SIG-M5 treated with dmso at 0.1 percent for 504 hours (cell line): ENCODE measurements around the gene C1QTNF6.
"Not testable (repeated sequence)": the region's sequence is repeated elsewhere in the genome, so short reads cannot be mapped to it uniquely, and the experiment has no call there.

ENCODE experiments used
- DNase-seq: peaks from one replicate; lab custom pipeline; 2025; ENCODE audit not compliant: unreplicated experiment; lab: John Stamatoyannopoulos, UW

C1QTNF6 gene

DNA sequence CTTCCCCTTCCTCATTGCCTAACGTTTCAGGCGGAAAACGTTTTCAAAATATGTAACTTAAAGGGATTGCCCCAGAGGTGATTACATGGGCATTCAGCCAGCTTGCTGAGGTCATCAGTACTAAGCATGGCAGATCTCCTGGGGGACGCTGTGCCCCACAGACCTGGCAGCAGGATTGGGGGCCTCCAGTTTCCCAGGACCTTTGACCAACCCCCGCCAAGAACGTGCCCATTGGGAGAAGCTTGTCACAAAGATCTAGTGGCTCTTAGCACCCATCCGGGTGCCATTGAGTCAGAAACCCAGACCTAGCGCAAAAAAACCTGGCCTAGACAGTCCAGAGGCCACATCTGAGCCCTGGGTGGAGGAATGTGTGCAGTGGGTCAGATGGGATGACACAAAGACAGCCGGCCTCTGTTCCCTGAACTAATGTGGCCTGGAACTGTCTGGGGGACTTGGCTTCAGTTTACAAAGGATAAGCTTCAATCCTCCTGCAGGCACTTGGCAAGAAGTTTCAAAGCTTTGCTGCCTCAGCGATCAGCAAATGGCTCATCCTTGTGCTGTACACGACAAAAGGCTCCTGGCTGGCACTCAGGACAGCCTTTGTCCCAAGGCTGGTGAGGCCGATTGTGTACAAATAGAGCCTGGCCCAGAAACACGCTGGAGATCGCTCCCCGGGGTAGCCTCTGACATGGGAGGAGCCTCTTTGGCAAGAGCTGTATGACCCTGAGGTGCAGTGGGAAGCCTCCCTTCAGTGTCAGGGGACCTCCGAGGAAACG is 9.5 kb downstream of the C1QTNF6 start:
- no peak for DNase-seq

DNA sequence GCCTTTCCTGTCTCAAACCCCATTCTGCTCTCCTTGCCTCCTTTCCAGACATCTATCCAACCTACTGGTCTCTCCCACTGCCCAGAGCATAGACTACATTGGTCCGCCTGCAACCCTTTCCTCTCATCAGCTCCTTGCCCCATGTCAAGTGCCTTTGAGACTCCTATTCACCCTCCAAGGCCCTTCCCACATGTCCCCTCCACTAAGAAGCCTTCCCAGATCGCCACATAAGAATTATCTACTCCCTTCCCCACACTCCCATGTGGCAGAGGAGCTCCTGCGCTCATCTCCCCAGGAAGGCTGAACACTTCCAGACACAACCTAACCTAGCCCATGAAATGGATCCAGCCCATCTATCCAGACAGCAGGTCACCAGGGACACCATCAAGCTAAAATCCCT is 10.3 kb downstream of the C1QTNF6 start:
- DNase-seq: no peak

- DNase-seq: no peak
Measured at GRCh38 chr22:37177221-37177620, 10.8 kb downstream of the C1QTNF6 start.

GRCh38 chr22:37176464-37177061 is 11.5 kb downstream of the C1QTNF6 start:
- no peak for DNase-seq

- no peak for DNase-seq
Measured at GRCh38 chr22:37175414-37176281, 12.4 kb downstream of the C1QTNF6 start.

- no peak for DNase-seq
Measured at GRCh38 chr22:37174964-37175363, 13.1 kb downstream of the C1QTNF6 start.

DNA sequence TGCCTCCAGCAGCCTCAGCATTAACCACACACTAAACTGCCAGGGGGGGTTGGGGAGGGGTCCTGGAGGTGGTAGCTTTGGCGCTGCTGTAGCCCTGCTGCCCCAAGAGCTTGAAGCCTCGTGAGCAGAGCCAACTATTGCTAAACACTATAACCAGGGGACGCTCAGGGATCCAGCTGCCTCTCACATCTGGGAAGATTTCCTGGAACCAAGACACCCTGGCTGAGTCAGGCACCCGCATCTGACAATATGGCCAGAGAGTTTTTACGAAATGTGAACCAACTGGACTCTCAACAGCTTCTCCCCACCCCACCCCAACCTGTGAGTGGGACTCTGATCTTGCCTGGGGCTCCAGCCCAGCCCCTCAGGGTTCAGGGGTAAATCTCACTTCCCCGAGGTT is 14.3 kb downstream of the C1QTNF6 start:
- DNase-seq: no peak

- DNase-seq: no peak
Measured at GRCh38 chr22:37172266-37173245, 15.5 kb downstream of the C1QTNF6 start.

GRCh38 chr22:37171662-37172061 is 16.4 kb downstream of the C1QTNF6 start:
- DNase-seq: no peak

GRCh38 chr22:37170689-37171405 is 17.2 kb downstream of the C1QTNF6 start:
- not testable (repeated sequence) for DNase-seq

- no peak for DNase-seq
Measured at GRCh38 chr22:37169947-37170688, 17.9 kb downstream of the C1QTNF6 start.

GRCh38 chr22:37169406-37169805 is 18.6 kb downstream of the C1QTNF6 start:
- no peak for DNase-seq

DNA sequence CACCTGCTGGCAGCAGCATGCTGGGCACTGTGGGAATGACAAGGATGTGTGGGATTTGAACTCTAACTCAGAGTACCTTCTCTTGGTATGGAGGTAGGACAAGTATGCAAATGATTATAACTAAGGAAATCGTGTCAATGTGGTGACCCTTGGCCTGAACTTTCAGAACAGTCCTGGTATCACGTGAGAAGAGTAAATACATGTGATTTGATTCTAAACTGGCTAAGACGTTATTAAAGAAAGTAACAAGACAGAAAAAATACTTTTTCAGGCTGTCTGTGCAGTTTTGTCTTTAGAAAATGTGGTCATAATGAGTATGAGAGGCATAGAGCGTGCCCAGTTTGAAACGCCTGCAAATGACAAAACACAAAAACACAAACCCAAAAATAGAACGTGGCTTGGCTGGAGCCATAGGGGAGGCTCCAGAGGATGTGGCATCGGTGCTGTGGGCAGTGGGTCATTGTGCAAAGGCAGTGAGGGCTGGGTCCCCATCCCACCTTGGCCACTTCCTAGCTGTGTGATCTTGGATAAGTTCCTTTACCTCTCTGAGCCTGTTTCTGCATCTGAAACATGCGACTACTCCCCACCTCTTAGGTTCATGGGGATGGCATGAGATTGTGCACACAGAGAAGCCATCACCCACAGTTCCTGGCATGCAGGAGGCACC is 19.9 kb downstream of the C1QTNF6 start:
- DNase-seq: no peak

DNA sequence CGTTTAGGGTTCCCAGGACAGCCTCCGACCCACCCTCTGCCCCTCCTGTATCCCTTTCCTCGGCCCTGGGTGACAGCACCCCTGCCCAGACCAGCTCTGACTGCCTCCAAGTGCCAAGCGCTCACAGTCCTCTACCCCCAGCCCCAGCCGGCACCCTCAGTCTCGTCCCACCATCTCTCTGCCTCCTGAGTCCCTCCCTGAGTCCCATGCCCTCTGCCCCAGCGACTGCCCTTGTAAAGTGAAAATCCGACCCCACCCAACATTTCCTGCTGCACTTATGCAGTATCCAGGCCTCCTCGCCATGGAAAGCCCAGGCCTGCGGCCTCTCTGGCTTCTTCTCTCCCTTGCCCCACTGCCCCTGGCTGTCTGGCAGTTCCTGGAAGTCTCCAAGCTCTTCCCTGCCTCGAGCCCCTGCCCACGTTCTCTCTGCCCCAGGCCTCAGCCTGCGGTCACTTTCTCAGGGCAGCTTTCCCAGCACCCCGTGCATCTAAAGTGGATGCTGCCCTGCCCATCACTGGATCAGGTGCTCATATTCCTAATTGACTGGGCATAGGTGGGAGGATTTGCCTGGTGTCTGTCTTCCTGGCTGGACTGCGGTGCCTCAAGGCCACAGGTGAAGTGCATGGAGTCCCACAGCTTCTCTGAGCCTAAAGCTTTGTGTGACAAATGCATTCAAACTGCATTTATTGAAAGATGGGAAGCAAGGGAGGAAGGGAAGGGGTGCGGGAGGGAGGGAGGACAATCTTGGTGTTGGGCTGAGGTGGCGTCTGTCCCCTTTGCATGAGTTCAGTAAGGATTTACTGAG is 20.7 kb downstream of the C1QTNF6 start:
- no peak for DNase-seq

DNA sequence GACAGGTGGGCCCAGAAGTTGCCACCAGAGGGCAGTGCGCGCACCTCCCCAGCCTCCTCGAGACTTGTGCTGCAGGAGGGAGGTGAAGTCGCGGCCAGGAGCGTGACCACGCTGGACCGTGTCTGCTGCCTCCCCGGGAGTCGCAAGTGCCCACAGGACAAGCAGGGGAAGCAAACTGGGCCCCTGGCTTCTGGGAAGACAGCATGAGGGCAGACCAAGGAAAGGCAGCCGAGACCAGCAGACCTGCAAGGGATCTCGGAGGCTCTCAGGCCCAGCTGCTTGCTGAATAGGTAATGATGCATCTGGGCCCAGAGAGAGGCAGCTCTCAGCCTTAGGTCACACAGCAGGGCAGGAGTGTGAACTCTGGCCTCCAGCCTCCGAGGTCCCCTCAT is 21.4 kb downstream of the C1QTNF6 start:
- peak; percentile 49 for DNase-seq

GRCh38 chr22:37165940-37166674 is 21.9 kb downstream of the C1QTNF6 start:
- no peak for DNase-seq

GRCh38 chr22:37165066-37165465 is 23.0 kb downstream of the C1QTNF6 start:
- DNase-seq: no peak
